SU-DHL-6 (cell line): ENCODE results near the gene ADAM12.

Source experiments
- EZH2phosphoT487 ChIP-seq: fragments of 200-600 bp; sonication (generic), shearing (Covaris generic); conservative IDR thresholded peaks from 2 replicates; pipeline ENCODE4 v1.6.1; 2018; ENCODE audit warnings: mild to moderate bottlenecking, antibody characterized with exemption, low read length, moderate library complexity, mixed read lengths
- TF ChIP-seq, protein P1 (sequence below): fragments of 200-600 bp; sonication (generic); IDR thresholded peaks from one replicate; pipeline ENCODE4 v1.5.1; 2017; ENCODE audit warnings: antibody characterized with exemption, mild to moderate bottlenecking, low read length, moderate library complexity; ENCODE audit not compliant: insufficient read depth, poor library complexity, severe bottlenecking

DNA sequence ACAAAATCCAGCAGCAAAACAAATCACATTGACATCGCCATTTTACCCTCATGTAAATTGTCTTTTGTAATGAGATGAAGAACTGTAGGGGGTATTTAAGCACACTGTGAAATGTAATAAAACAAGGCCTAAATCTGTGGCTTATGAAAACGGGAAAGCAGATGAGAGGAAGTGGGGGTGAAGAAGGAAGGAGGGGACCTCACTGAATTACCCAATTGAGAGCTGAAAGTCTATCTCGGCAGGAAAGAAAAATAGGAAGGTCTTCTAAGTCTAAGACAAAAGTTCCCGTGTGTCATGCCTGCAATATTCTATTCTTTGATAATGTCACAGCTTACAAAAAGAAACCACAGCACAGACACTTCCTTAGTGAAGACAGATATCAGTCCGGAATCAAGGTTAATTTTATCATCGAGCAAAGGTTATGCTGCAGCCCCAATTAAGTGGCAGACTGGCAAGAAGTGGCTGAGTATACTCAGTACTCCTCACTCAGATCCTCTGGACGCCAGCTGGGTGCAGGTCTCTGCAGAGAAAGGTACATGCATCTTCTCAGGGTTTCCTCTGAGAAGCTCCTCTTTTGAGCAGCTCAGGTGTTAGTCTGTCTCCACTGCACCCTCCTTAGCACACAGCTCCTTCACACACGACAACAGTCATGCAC is 252.2 kb downstream of the ADAM12 start:
- TF ChIP-seq, protein P1, sequence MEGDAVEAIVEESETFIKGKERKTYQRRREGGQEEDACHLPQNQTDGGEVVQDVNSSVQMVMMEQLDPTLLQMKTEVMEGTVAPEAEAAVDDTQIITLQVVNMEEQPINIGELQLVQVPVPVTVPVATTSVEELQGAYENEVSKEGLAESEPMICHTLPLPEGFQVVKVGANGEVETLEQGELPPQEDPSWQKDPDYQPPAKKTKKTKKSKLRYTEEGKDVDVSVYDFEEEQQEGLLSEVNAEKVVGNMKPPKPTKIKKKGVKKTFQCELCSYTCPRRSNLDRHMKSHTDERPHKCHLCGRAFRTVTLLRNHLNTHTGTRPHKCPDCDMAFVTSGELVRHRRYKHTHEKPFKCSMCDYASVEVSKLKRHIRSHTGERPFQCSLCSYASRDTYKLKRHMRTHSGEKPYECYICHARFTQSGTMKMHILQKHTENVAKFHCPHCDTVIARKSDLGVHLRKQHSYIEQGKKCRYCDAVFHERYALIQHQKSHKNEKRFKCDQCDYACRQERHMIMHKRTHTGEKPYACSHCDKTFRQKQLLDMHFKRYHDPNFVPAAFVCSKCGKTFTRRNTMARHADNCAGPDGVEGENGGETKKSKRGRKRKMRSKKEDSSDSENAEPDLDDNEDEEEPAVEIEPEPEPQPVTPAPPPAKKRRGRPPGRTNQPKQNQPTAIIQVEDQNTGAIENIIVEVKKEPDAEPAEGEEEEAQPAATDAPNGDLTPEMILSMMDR: no peak
- TF ChIP-seq EZH2phosphoT487: no peak
